Gastrocnemius medialis (tissue), 4 donors: ENCODE results near the gene CHCT1.

Experiments used
- CTCF ChIP-seq, 5 experiments: fragments of 450-650 bp in 3 of 5; fragments of 200-600 bp in 2 of 5; sonication (generic) in 2 of 5; IDR thresholded peaks in 4 of 5; conservative IDR thresholded peaks in 1 of 5; 1 replicate in 4 of 5; 2 replicates in 1 of 5; pipeline ENCODE4 v1.5.1; 2016 to 2019; ENCODE audit warnings: antibody characterized with exemption in 5 of 5, mild to moderate bottlenecking in 3 of 5, moderate library complexity in 3 of 5
- POLR2A ChIP-seq, 2 donors: fragments of 450-650 bp; IDR thresholded peaks; one replicate each; pipeline ENCODE4 v1.6.1; 2017; ENCODE audit warnings: antibody characterized with exemption in 2 of 2, mild to moderate bottlenecking in 2 of 2, moderate library complexity in 2 of 2

GRCh38 chr17:60387666-60388065 lies 34.6 kb upstream of the CHCT1 start:
- no peak for TF ChIP-seq CTCF (IDR thresholded peaks at IDR 0.05 in 4 of 5, conservative IDR thresholded peaks at IDR 0.05 in 1 of 5)
- no peak for TF ChIP-seq POLR2A (IDR thresholded peaks at IDR 0.05)
